Measurements from ENCODE around the gene CAPZB.

DNA sequence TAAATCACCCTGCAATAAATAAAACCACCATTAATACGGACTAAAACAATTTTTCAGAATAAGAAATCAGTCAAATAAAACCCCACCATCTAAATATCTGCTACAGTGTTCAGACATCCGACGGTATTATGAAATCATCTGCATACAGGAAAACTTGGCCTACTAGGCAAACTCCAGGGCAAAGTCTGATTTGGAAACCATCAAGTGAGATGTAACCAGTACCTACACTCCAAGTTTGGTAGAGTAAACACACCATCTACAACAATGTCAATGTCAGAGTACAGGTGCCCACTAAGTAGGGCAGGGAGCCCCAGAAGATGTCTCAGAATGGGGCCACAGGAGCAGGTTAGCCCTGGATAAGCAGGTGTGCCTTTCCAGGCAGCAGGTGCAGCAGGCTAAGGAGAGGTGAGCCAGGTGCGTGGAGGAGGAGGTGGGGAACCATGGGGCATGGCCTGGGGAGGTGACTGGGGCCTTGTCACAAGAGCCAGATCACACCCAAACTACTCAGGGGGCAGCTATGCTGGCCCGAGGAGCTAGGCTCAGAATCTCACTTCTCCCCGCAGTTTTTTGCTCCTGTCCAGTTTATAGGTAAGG is 59.6 kb downstream of the CAPZB start:
- TF ChIP-seq GATA2 (IDR thresholded peaks at IDR 0.05; ENCODE audit: low read depth, low read length) = no peak
- no peak for TF ChIP-seq GATA3 (IDR thresholded peaks at IDR 0.05; ENCODE audit: low read depth, low read length)
